ENCODE measurements around the gene CNOT11.

CNOT11 gene

GRCh38 chr2:101267671-101268656 lies 15.3 kb downstream of the CNOT11 start:
- H3K9me3 ChIP-seq (ENCODE audit: control insufficient read depth, low read length) = no peaks in the 10 kb centered on the region
- H3K36me3 ChIP-seq (ENCODE audit: control insufficient read depth, insufficient read depth, low read length) = peaks cover 12% of the 10 kb centered on the region
- no peak overlapping the region for H3K9ac ChIP-seq (ENCODE audit: low read length)
- H3K4me1 ChIP-seq (ENCODE audit: control insufficient read depth, insufficient read depth, low read length) = peaks cover 6% of the 10 kb centered on the region
- H3K27me3 ChIP-seq (ENCODE audit: control insufficient read depth, insufficient read depth, low read length) = no peaks in the 10 kb centered on the region
- H3K4me3 ChIP-seq (ENCODE audit: low read length) = no peak overlapping the region

- H3K36me3 ChIP-seq (ENCODE audit: control insufficient read depth, insufficient read depth, low read length) = peaks cover 10% of the 10 kb centered on the region
- no peak overlapping the region for H3K9ac ChIP-seq (ENCODE audit: low read length)
- H3K9me3 ChIP-seq (ENCODE audit: control insufficient read depth, low read length) = no peaks in the 10 kb centered on the region
- H3K4me3 ChIP-seq (ENCODE audit: low read length) = no peak overlapping the region
- no peaks in the 10 kb centered on the region for H3K27me3 ChIP-seq (ENCODE audit: control insufficient read depth, insufficient read depth, low read length)
- no peaks in the 10 kb centered on the region for H3K4me1 ChIP-seq (ENCODE audit: control insufficient read depth, insufficient read depth, low read length)
Measured at GRCh38 chr2:101270700-101271259, 18.1 kb downstream of the CNOT11 start.

- no peak overlapping the region for H3K4me3 ChIP-seq (ENCODE audit: low read length)
- H3K9ac ChIP-seq (ENCODE audit: low read length) = no peak overlapping the region
- no peaks in the 10 kb centered on the region for H3K27me3 ChIP-seq (ENCODE audit: control insufficient read depth, insufficient read depth, low read length)
- H3K36me3 ChIP-seq (ENCODE audit: control insufficient read depth, insufficient read depth, low read length) = peaks cover 10% of the 10 kb centered on the region
- no peaks in the 10 kb centered on the region for H3K4me1 ChIP-seq (ENCODE audit: control insufficient read depth, insufficient read depth, low read length)
- no peaks in the 10 kb centered on the region for H3K9me3 ChIP-seq (ENCODE audit: control insufficient read depth, low read length)
Measured at GRCh38 chr2:101272045-101272784, 19.5 kb downstream of the CNOT11 start.

GRCh38 chr2:101273056-101273455 lies 20.4 kb downstream of the CNOT11 start:
- Histone ChIP-seq H3K4me1 (ENCODE audit: control insufficient read depth, insufficient read depth, low read length) (no peaks in the 10 kb centered on the region), H3K9me3 (ENCODE audit: control insufficient read depth, low read length) (no peaks in the 10 kb centered on the region), H3K27me3 (ENCODE audit: control insufficient read depth, insufficient read depth, low read length) (no peaks in the 10 kb centered on the region), H3K9ac (ENCODE audit: low read length) (no peak overlapping the region), H3K4me3 (ENCODE audit: low read length) (no peak overlapping the region), H3K36me3 (ENCODE audit: control insufficient read depth, insufficient read depth, low read length) (peaks cover 10% of the 10 kb centered on the region)

GRCh38 chr2:101274142-101274541 lies 21.5 kb downstream of the CNOT11 start:
- peaks cover 10% of the 10 kb centered on the region for H3K36me3 ChIP-seq (ENCODE audit: control insufficient read depth, insufficient read depth, low read length)
- no peaks in the 10 kb centered on the region for H3K27me3 ChIP-seq (ENCODE audit: control insufficient read depth, insufficient read depth, low read length)
- H3K4me3 ChIP-seq (ENCODE audit: low read length) = no peak overlapping the region
- H3K4me1 ChIP-seq (ENCODE audit: control insufficient read depth, insufficient read depth, low read length) = no peaks in the 10 kb centered on the region
- no peaks in the 10 kb centered on the region for H3K9me3 ChIP-seq (ENCODE audit: control insufficient read depth, low read length)
- no peak overlapping the region for H3K9ac ChIP-seq (ENCODE audit: low read length)

- Histone ChIP-seq H3K36me3 (ENCODE audit: control insufficient read depth, insufficient read depth, low read length) (peaks cover 15% of the 10 kb centered on the region), H3K9me3 (ENCODE audit: control insufficient read depth, low read length) (no peaks in the 10 kb centered on the region), H3K9ac (ENCODE audit: low read length) (no peak overlapping the region), H3K27me3 (ENCODE audit: control insufficient read depth, insufficient read depth, low read length) (no peaks in the 10 kb centered on the region), H3K4me1 (ENCODE audit: control insufficient read depth, insufficient read depth, low read length) (no peaks in the 10 kb centered on the region), H3K4me3 (ENCODE audit: low read length) (no peak overlapping the region)
Measured at GRCh38 chr2:101277111-101277510, 24.4 kb downstream of the CNOT11 start.

- Histone ChIP-seq H3K27me3 (ENCODE audit: control insufficient read depth, insufficient read depth, low read length) (no peaks in the 10 kb centered on the region), H3K9me3 (ENCODE audit: control insufficient read depth, low read length) (no peaks in the 10 kb centered on the region), H3K36me3 (ENCODE audit: control insufficient read depth, insufficient read depth, low read length) (peaks cover 14% of the 10 kb centered on the region), H3K9ac (ENCODE audit: low read length) (no peak overlapping the region), H3K4me1 (ENCODE audit: control insufficient read depth, insufficient read depth, low read length) (no peaks in the 10 kb centered on the region), H3K4me3 (ENCODE audit: low read length) (no peak overlapping the region)
Measured at GRCh38 chr2:101278925-101279324, 26.2 kb downstream of the CNOT11 start.

GRCh38 chr2:101281482-101281881 lies 28.8 kb downstream of the CNOT11 start:
- H3K27me3 ChIP-seq (ENCODE audit: control insufficient read depth, insufficient read depth, low read length) = no peaks in the 10 kb centered on the region
- H3K4me3 ChIP-seq (ENCODE audit: low read length) = no peak overlapping the region
- no peaks in the 10 kb centered on the region for H3K4me1 ChIP-seq (ENCODE audit: control insufficient read depth, insufficient read depth, low read length)
- peaks cover 16% of the 10 kb centered on the region for H3K36me3 ChIP-seq (ENCODE audit: control insufficient read depth, insufficient read depth, low read length)
- H3K9me3 ChIP-seq (ENCODE audit: control insufficient read depth, low read length) = no peaks in the 10 kb centered on the region
- H3K9ac ChIP-seq (ENCODE audit: low read length) = no peak overlapping the region

- H3K4me3 ChIP-seq (ENCODE audit: low read length) = no peak overlapping the region
- no peaks in the 10 kb centered on the region for H3K9me3 ChIP-seq (ENCODE audit: control insufficient read depth, low read length)
- H3K27me3 ChIP-seq (ENCODE audit: control insufficient read depth, insufficient read depth, low read length) = no peaks in the 10 kb centered on the region
- peaks cover 16% of the 10 kb centered on the region for H3K36me3 ChIP-seq (ENCODE audit: control insufficient read depth, insufficient read depth, low read length)
- no peak overlapping the region for H3K9ac ChIP-seq (ENCODE audit: low read length)
- H3K4me1 ChIP-seq (ENCODE audit: control insufficient read depth, insufficient read depth, low read length) = no peaks in the 10 kb centered on the region
Measured at GRCh38 chr2:101282980-101283379, 30.3 kb downstream of the CNOT11 start.

- H3K9ac ChIP-seq (ENCODE audit: low read length) = no peak overlapping the region
- no peaks in the 10 kb centered on the region for H3K4me1 ChIP-seq (ENCODE audit: control insufficient read depth, insufficient read depth, low read length)
- peaks cover 14% of the 10 kb centered on the region for H3K36me3 ChIP-seq (ENCODE audit: control insufficient read depth, insufficient read depth, low read length)
- H3K4me3 ChIP-seq (ENCODE audit: low read length) = no peak overlapping the region
- no peaks in the 10 kb centered on the region for H3K9me3 ChIP-seq (ENCODE audit: control insufficient read depth, low read length)
- no peaks in the 10 kb centered on the region for H3K27me3 ChIP-seq (ENCODE audit: control insufficient read depth, insufficient read depth, low read length)
Measured at GRCh38 chr2:101286684-101287083, 34.0 kb downstream of the CNOT11 start.

- Histone ChIP-seq H3K4me1 (ENCODE audit: control insufficient read depth, insufficient read depth, low read length) (no peaks in the 10 kb centered on the region), H3K27me3 (ENCODE audit: control insufficient read depth, insufficient read depth, low read length) (no peaks in the 10 kb centered on the region), H3K9me3 (ENCODE audit: control insufficient read depth, low read length) (no peaks in the 10 kb centered on the region), H3K4me3 (ENCODE audit: low read length) (no peak overlapping the region), H3K36me3 (ENCODE audit: control insufficient read depth, insufficient read depth, low read length) (peaks cover 11% of the 10 kb centered on the region), H3K9ac (ENCODE audit: low read length) (no peak overlapping the region)
Measured at GRCh38 chr2:101287303-101287702, 34.6 kb downstream of the CNOT11 start.

GRCh38 chr2:101290711-101291110 lies 38.0 kb downstream of the CNOT11 start:
- Histone ChIP-seq H3K27me3 (ENCODE audit: control insufficient read depth, insufficient read depth, low read length) (no peaks in the 10 kb centered on the region), H3K9ac (ENCODE audit: low read length) (no peak overlapping the region), H3K36me3 (ENCODE audit: control insufficient read depth, insufficient read depth, low read length) (peaks cover under 1% of the 10 kb centered on the region), H3K4me1 (ENCODE audit: control insufficient read depth, insufficient read depth, low read length) (peaks cover 19% of the 10 kb centered on the region), H3K4me3 (ENCODE audit: low read length) (no peak overlapping the region), H3K9me3 (ENCODE audit: control insufficient read depth, low read length) (no peaks in the 10 kb centered on the region)
